Activated CD4-positive, alpha-beta T cell treated with anti-CD3 and anti-CD28 coated beads for 36 hours (primary cell): Measurements from ENCODE around the gene NFKBIL1. TPM values are rescaled to one million over a fixed set of nuclear protein-coding genes. Genes with fewer than 3 reads are reported as not detected.

Source experiments
- ATAC-seq: fragments of 200-7000 bp; cut with Tn5 transposase; one replicate; pipeline ENCODE4 v1.10.0; 2021; ENCODE audit warnings: mild to moderate bottlenecking, moderate library complexity
- CTCF ChIA-PET: fragments of 350-600 bp; sonication (Branson Sonifier 250); formaldehyde crosslinking; loops from one replicate; lab custom pipeline; 2021; ENCODE audit warnings: antibody characterized with exemption; lab: Charles Lee
- POLR2A ChIA-PET: fragments of 350-600 bp; sonication (Branson Sonifier 250); formaldehyde crosslinking; loops from one replicate; lab custom pipeline; 2021; ENCODE audit warnings: antibody characterized with exemption, inconsistent platforms; lab: Charles Lee
- DNase-seq: peaks from one replicate; pipeline ENCODE4 v3.0.0-alpha.2; 2020
- H3K27ac Mint-ChIP-seq: one replicate; pipeline ENCODE4 v1.8.0; 2021; ENCODE audit warnings: mixed read lengths
- H3K27me3 Mint-ChIP-seq: one replicate; pipeline ENCODE4 v1.8.0; 2021; ENCODE audit warnings: mixed read lengths
- H3K36me3 Mint-ChIP-seq: one replicate; pipeline ENCODE4 v1.8.0; 2021; ENCODE audit warnings: low read depth, mixed read lengths
- H3K4me1 Mint-ChIP-seq: one replicate; pipeline ENCODE4 v1.8.0; 2021; ENCODE audit warnings: mixed read lengths
- H3K4me3 Mint-ChIP-seq: one replicate; pipeline ENCODE4 v1.8.0; 2021; ENCODE audit warnings: mild to moderate bottlenecking, moderate library complexity, mixed read lengths
- H3K9me3 Mint-ChIP-seq: one replicate; pipeline ENCODE4 v1.8.0; 2021; ENCODE audit warnings: low read depth, mixed read lengths
- intact Hi-C, 2 experiments: fragments of 100-400 bp; cut with DNase I in 1 of 2; cut with micrococcal nuclease in 1 of 2; formaldehyde crosslinking; loops; one replicate each; pipeline versions ENCODE4 v1.14.2 to v1.15.1; 2022 to 2024; cut with DNase I, micrococcal nuclease
- total RNA-seq, 2 experiments: library from RNA; stranded (reverse); gene quantifications; one replicate each; pipeline ENCODE4 v1.2.3, GENCODE V29; 2021

Gene NFKBIL1
- total RNA-seq, 2 experiments from 2014 or later, result 18.1 to 19.0 TPM

DNA sequence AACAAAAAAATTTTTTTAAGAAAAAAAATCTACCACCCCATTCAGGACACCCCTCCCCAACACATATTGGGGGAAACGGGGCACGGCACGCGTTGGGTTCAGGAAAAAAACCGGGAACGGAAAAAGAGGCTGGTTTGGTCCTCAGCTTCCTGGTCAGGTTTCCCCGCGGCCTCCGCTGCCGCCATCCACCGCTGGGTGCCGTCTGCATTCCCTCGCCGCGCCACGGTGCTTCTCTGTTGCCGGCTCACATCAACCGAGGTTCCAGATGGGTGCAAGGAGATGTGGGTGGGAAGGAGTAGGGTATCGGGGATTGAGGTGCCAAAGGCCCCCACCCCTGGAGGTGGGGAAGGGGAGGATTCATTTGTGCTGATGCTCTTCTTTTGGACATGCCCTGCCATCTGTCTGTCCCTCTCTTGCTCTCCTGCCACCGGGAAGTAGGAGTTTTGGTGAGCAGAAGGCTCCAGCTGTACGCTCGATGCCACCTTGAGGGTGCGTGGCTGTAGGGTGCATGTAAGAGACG, 12.8 kb upstream of the NFKBIL1 start:
- Mint-ChIP-seq H3K27ac (no peak overlapping the region), H3K4me1 (peaks cover 48% of the 10 kb centered on the region), H3K36me3 (peaks cover 89% of the 10 kb centered on the region), H3K9me3 (no peaks in the 10 kb centered on the region), H3K4me3 (no peak overlapping the region), H3K27me3 (no peaks in the 10 kb centered on the region)
- intact Hi-C loops, result no loop called here
- CTCF ChIA-PET, result no interaction called here
- POLR2A ChIA-PET, result interaction anchor here (0.9 to 1.1 kb wide), 2 partner anchors 15 to 418 kb away, joined by 3 read pairs; no protein-coding TSS in a partner anchor
- ATAC-seq (no peak), DNase-seq (no peak)

DNA sequence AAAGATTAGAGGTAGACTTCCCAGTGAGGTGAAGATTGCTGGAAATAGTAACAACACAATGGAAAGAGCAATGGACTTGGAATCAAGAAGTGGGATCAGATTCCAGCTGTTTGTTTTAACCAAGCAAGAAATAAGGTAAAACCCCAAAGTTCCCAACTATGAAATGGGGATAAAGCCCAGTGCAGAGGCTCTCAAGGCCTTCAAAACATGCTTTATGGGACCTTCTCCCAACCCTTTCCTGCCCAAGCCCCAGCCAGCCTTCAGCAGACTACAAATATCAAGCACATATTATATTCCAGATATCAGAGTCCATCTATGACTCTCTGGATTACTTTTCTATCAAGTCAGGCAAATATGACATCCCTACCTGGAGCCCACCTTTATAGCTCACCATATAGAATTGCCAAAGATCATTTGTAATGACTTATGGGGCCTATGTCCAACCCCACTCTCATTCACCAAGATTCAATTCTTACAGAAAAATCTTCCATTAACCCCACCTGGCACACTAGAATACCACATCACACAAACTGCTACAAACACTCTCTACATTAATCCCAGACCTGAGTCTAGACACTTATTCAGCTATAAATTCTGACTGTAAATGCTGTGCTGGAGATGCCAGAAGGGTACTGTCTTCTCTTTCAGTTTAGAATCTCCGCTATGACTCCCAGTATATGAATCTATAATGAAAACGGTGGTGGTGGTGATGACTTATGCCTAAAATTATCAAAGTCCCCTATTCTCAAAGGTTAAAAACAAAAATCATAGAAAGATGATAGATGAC, 11.7 kb upstream of the NFKBIL1 start:
- Mint-ChIP-seq H3K9me3 (no peaks in the 10 kb centered on the region), H3K4me3 (no peak overlapping the region), H3K27me3 (no peaks in the 10 kb centered on the region), H3K27ac (peak overlapping the region; percentile 28), H3K4me1 (peaks cover 57% of the 10 kb centered on the region), H3K36me3 (peaks cover 89% of the 10 kb centered on the region)
- CTCF ChIA-PET, result interaction anchor here (0.7 to 1.2 kb wide), 4 partner anchors 16 to 63 kb away, joined by 3 to 5 read pairs (median 4); no protein-coding TSS in a partner anchor
- intact Hi-C loops, result no loop called here
- ATAC-seq (no peak), DNase-seq (no peak)
- POLR2A ChIA-PET, result interaction anchor here (0.6 to 1.0 kb wide), 3 partner anchors 40 to 87 kb away, joined by 3 to 4 read pairs (median 3); partner anchors contain the start of gene TNF

DNA sequence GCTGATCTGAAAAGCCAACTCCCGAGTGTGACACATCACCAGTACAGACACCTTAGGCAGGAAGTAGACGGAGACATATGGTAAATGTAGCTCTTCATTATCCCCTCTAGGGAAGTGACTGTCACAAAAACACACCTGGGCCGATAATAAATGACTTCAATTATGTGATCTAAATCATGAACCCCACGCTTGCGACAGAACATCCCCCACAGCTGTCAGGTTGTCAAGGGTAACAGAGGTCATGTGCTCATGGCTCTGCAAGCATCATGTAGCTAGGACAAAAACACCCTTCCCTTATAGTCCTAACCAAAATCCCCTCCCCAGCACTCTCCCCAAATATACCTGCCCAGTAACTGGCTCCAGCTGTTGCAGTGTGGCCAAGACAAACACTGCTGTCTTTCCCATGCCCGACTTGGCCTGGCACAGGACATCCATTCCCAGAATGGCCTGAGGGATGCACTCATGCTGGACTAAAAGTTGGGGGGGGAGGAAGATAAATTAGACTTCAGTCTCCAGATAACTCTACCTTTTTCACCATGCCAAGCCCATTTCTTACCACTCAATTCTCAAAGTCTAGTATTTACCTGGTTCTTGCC, 8.5 kb upstream of the NFKBIL1 start:
- H3K36me3 Mint-ChIP-seq, result peaks cover 76% of the 10 kb centered on the region
- ChIA-PET POLR2A (interaction anchor here (0.6 to 1.2 kb wide), 3 partner anchors 17 to 321 kb away, joined by 3 read pairs; no protein-coding TSS in a partner anchor), CTCF (interaction anchor here (0.7 to 1.7 kb wide), 4 partner anchors 13 to 59 kb away, joined by 3 to 10 read pairs (median 4); partner anchors contain the start of gene NCR3)
- peak overlapping the region; percentile 92 for H3K27ac Mint-ChIP-seq
- no peaks in the 10 kb centered on the region for H3K9me3 Mint-ChIP-seq
- intact Hi-C loops, result no loop called here
- ATAC-seq, result no peak
- no peaks in the 10 kb centered on the region for H3K27me3 Mint-ChIP-seq
- H3K4me3 Mint-ChIP-seq, result peak overlapping the region; percentile 79
- DNase-seq, result no peak
- H3K4me1 Mint-ChIP-seq, result peaks cover 57% of the 10 kb centered on the region

GRCh38 chr6:31540640-31541039, 6.8 kb upstream of the NFKBIL1 start:
- H3K4me3 Mint-ChIP-seq, result peak overlapping the region; percentile 79
- intact Hi-C loops, result loop anchor here (1.0 to 10.0 kb wide), 9 partner anchors 46 to 926 kb away; partner anchors contain the start of genes AGPAT1 (in 1 of the 2), ATF6B (in 1 of the 2), MICA (in 1 of the 2) and MRPS18B (in 1 of the 2)
- peaks cover 59% of the 10 kb centered on the region for H3K36me3 Mint-ChIP-seq
- CTCF ChIA-PET, result interaction anchor here (0.6 to 15.4 kb wide), 9 partner anchors 8 to 576 kb away, joined by 3 to 658 read pairs (median 4); partner anchors contain the start of genes LTB and NCR3
- H3K9me3 Mint-ChIP-seq, result no peaks in the 10 kb centered on the region
- peak overlapping the region; percentile 92 for H3K27ac Mint-ChIP-seq
- peaks cover 48% of the 10 kb centered on the region for H3K4me1 Mint-ChIP-seq
- no peaks in the 10 kb centered on the region for H3K27me3 Mint-ChIP-seq
- no peak for ATAC-seq
- POLR2A ChIA-PET, result interaction anchor here (0.7 to 3.3 kb wide), 9 partner anchors 11 to 1431 kb away, joined by 3 to 24 read pairs (median 5); partner anchors contain the start of genes BAG6, GPANK1, PRRC2A and TNF
- DNase-seq, result no peak

DNA sequence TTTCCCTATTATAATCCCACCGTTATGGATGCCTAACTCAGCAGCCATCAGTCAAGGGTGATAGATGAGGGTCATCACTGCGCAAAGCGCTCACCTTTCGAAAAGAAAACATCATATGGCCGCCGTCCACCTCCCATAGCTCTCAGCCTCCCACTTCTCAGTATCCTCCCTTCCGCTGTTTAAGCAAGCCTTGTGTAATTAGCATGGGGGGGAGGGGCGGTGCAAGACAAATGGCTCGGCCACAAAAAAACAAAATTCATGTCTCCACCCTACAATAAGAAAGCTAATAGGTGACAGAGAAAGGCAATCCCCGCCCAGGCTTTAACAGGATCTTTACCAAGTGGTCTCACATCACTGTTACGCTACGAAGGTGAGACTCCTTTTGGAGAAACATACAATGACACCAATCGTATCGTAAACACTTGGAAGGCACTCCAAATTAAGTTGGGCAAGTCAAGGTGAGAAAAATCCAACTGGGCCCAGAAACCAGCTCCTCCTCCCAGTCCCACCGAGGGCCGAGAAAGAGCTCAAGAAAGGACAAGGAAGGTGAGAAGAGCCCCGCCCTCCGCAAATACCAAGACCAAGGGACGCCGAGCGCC, 6.2 kb upstream of the NFKBIL1 start:
- Mint-ChIP-seq H3K9me3 (no peaks in the 10 kb centered on the region), H3K36me3 (peaks cover 53% of the 10 kb centered on the region), H3K4me1 (peaks cover 48% of the 10 kb centered on the region), H3K4me3 (peak overlapping the region; percentile 79), H3K27ac (peak overlapping the region; percentile 92), H3K27me3 (no peaks in the 10 kb centered on the region)
- intact Hi-C loops, result loop anchor here (1.0 to 10.0 kb wide), 9 partner anchors 47 to 926 kb away; partner anchors contain the start of genes AGPAT1 (in 1 of the 2), ATF6B (in 1 of the 2), MICA (in 1 of the 2) and MRPS18B (in 1 of the 2)
- DNase-seq (peak; percentile 77), ATAC-seq (peak; percentile 27)
- ChIA-PET CTCF (interaction anchor here (0.5 to 15.4 kb wide), 22 partner anchors 10 to 627 kb away, joined by 3 to 658 read pairs (median 4); partner anchors contain the start of genes BAG6, C6orf47, LTB and NCR3), POLR2A (interaction anchor here (0.6 to 3.3 kb wide), 30 partner anchors 12 to 1431 kb away, joined by 3 to 24 read pairs (median 4); partner anchors contain the start of genes BAG6, C6orf47, GPANK1 and HSPA1B)

- no peaks in the 10 kb centered on the region for H3K27me3 Mint-ChIP-seq
- POLR2A ChIA-PET, result interaction anchor here (0.5 to 3.3 kb wide), 33 partner anchors 12 to 927 kb away, joined by 3 to 24 read pairs (median 4); partner anchors contain the start of genes BAG6, C6orf47, GPANK1 and HSPA1B
- intact Hi-C loops, result loop anchor here (1.0 to 10.0 kb wide), 14 partner anchors 48 to 927 kb away; partner anchors contain the start of genes AGPAT1 (in 1 of the 2), ATF6B (in 1 of the 2), BAG6 (in 1 of the 2) and MICA (in 1 of the 2)
- DNase-seq (peak; percentile 96), ATAC-seq (peak; percentile 77)
- peak within 1 kb of the TSS; percentile 79 for H3K4me3 Mint-ChIP-seq
- H3K9me3 Mint-ChIP-seq, result no peaks in the 10 kb centered on the region
- H3K27ac Mint-ChIP-seq, result peak within 1 kb of the TSS; percentile 92
- H3K4me1 Mint-ChIP-seq, result peaks cover 50% of the 10 kb centered on the region
- H3K36me3 Mint-ChIP-seq, result peaks cover 46% of the 10 kb centered on the region
- CTCF ChIA-PET, result interaction anchor here (0.5 to 15.4 kb wide), 22 partner anchors 9 to 628 kb away, joined by 3 to 658 read pairs (median 4); partner anchors contain the start of genes BAG6, C6orf47, LTB and NCR3
These were observed 5.5 kb upstream of the NFKBIL1 start, which contains the start of gene DDX39B for GRCh38 chr6:31541658-31542521. Gene DDX39B (minus strand): TSS chr6:31542003. CDS start chr6:31540532, 1,471 bp downstream.

DNA sequence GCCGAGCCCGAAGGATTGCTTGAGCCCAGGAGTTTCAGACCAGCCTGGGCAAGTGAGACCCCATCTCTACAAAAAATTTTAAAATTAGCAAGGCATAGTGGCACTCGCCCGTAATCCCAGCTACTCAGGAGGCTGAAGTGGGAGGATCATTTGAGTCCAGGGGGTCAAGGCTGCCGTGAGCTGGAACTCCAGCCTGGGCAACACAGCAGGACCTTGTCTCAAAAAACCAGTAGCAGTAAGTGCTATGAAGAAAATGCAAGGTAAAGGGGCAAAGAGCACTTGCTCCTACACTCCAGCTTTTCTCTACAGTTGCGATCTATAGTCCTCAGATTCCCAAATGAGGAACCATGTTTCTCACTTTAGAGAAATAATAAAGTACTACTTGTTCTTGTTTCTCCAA, 3.8 kb upstream of the NFKBIL1 start:
- H3K27ac Mint-ChIP-seq, result peak overlapping the region; percentile 92

DNA sequence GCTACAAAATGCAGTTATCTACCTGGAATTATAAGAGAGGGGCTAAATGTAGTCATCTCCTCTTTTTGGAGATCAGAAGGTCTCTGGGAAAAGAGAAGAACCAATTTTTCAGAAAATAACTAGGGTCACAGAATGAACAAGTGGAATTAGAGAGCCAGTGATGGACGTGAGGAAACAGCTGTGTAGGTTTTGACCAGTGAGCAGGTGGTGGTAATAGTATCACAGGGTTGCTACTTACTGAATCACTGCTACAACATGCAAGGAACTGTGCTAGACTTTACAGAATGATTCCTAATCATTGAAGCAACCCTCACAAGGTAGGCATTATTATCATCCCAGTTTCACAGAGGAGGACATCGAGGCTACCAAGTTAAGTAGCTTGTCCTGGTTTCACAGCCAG, 2.7 kb upstream of the NFKBIL1 start:
- ATAC-seq, result no peak
- Mint-ChIP-seq H3K27ac (no peak overlapping the region), H3K4me1 (peaks cover 49% of the 10 kb centered on the region), H3K27me3 (no peaks in the 10 kb centered on the region), H3K4me3 (no peak overlapping the region), H3K36me3 (peaks cover 41% of the 10 kb centered on the region), H3K9me3 (no peaks in the 10 kb centered on the region)
- intact Hi-C loops, result loop anchor here (5.0 to 10.0 kb wide), 7 partner anchors 142 to 930 kb away; partner anchors contain the start of genes AGPAT1 (in 1 of the 2), ATF6B (in 1 of the 2), MICA (in 1 of the 2) and MRPS18B (in 1 of the 2)
- POLR2A ChIA-PET, result no interaction called here
- DNase-seq, result no peak
- CTCF ChIA-PET, result interaction anchor here (1.5 to 15.4 kb wide), 3 partner anchors 26 to 56 kb away, joined by 3 to 658 read pairs (median 13); partner anchors contain the start of genes LST1, LTA and NCR3

More for the DNA sequence above, 3.8 kb upstream of the NFKBIL1 start:
- ATAC-seq, result no peak
- intact Hi-C loops, result loop anchor here (5.0 to 10.0 kb wide), 6 partner anchors 141 to 929 kb away; partner anchors contain the start of genes AGPAT1 (in 1 of the 2), ATF6B (in 1 of the 2), MICA (in 1 of the 2) and MRPS18B (in 1 of the 2)
- ChIA-PET CTCF (interaction anchor here (0.9 to 15.4 kb wide), 6 partner anchors 33 to 57 kb away, joined by 3 to 658 read pairs (median 3); partner anchors contain the start of genes LST1, LTB and NCR3), POLR2A (interaction anchor here (0.9 to 1.4 kb wide), 2 partner anchors 32 to 53 kb away, joined by 3 to 5 read pairs; partner anchors contain the start of gene TNF)
- Mint-ChIP-seq H3K4me1 (peaks cover 54% of the 10 kb centered on the region), H3K36me3 (peaks cover 43% of the 10 kb centered on the region), H3K4me3 (no peak overlapping the region), H3K27me3 (no peaks in the 10 kb centered on the region), H3K9me3 (no peaks in the 10 kb centered on the region)
- DNase-seq, result no peak

DNA sequence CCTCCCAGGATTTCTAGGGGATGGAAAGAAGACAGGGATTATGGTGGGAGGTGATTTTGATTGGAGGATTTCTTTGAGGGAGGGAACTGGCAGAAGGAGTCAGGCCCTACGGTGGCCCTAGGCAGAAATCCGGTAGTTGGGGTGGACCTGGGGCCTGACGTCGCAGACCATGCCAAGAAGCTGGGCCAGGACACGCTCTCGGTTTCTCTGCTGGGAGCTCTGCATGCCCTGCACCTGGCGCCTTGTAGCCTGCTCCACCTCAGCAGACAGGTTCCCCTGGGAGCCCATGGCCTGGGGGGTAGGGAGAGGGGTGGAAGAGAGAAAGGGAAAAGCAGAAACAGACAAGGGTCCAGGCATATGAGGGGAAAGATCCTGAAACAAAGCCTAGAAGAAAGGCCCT, 2.1 kb upstream of the NFKBIL1 start:
- intact Hi-C loops, result loop anchor here (5.0 to 10.0 kb wide), 3 partner anchors 287 to 930 kb away; partner anchors contain the start of genes ATF6B (in 1 of the 2), MRPS18B (in 1 of the 2) and PPP1R10 (in 1 of the 2)
- ATAC-seq (no peak), DNase-seq (no peak)
- POLR2A ChIA-PET, result interaction anchor here (1.3 to 1.7 kb wide), 2 partner anchors 30 to 119 kb away, joined by 3 to 6 read pairs; partner anchors contain the start of genes GPANK1 and TNF
- CTCF ChIA-PET, result interaction anchor here (3.5 to 15.4 kb wide), 3 partner anchors 26 to 55 kb away, joined by 13 to 658 read pairs (median 278); partner anchors contain the start of genes LST1, LTA, LTB and NCR3
- Mint-ChIP-seq H3K4me3 (no peak overlapping the region), H3K4me1 (peaks cover 45% of the 10 kb centered on the region), H3K27ac (no peak overlapping the region), H3K36me3 (peaks cover 37% of the 10 kb centered on the region), H3K27me3 (no peaks in the 10 kb centered on the region), H3K9me3 (no peaks in the 10 kb centered on the region)
